ENCODE data around the gene LRRC8C.
"Not testable (repeated sequence)": the region's sequence is repeated elsewhere in the genome, so short reads cannot be mapped to it uniquely, and the experiment has no call there.

The LRRC8C gene

GRCh38 chr1:89672489-89673183 is 39.7 kb downstream of the LRRC8C start:
- no peak for DNase-seq

- DNase-seq, result no peak
Measured at GRCh38 chr1:89673251-89673650, 40.3 kb downstream of the LRRC8C start.

GRCh38 chr1:89675677-89676076 is 42.8 kb downstream of the LRRC8C start:
- no peak for DNase-seq

GRCh38 chr1:89681045-89681729 is 48.3 kb downstream of the LRRC8C start:
- DNase-seq, result peak in 1 of 4 experiments; percentile 31

- DNase-seq, result no peak
Measured at GRCh38 chr1:89682611-89683010, 49.7 kb downstream of the LRRC8C start.

- DNase-seq, result no peak
Measured at GRCh38 chr1:89685461-89685860, 52.5 kb downstream of the LRRC8C start.

GRCh38 chr1:89686520-89686919 is 53.6 kb downstream of the LRRC8C start:
- no peak for DNase-seq

- DNase-seq, result no peak
Measured at GRCh38 chr1:89687254-89687653, 54.3 kb downstream of the LRRC8C start.

- DNase-seq, result no peak
Measured at GRCh38 chr1:89688607-89689006, 55.7 kb downstream of the LRRC8C start.

- DNase-seq, result no peak
Measured at GRCh38 chr1:89689234-89689633, 56.3 kb downstream of the LRRC8C start.

- no peak for DNase-seq
Measured at GRCh38 chr1:89690595-89690994, 57.7 kb downstream of the LRRC8C start.

- DNase-seq, result peak; percentile 26 to 75 (median 60)
Measured at GRCh38 chr1:89692601-89693521, 59.9 kb downstream of the LRRC8C start.

- DNase-seq, result no peak
Measured at GRCh38 chr1:89695847-89696246, 62.9 kb downstream of the LRRC8C start.

GRCh38 chr1:89697383-89697782 is 64.5 kb downstream of the LRRC8C start:
- no peak for DNase-seq

- no peak for DNase-seq
Measured at GRCh38 chr1:89698020-89698560, 65.2 kb downstream of the LRRC8C start.

GRCh38 chr1:89698624-89699023 is 65.7 kb downstream of the LRRC8C start:
- no peak for DNase-seq

- peak in 2 of 4 experiments; percentile 27 to 28 for DNase-seq
Measured at GRCh38 chr1:89699451-89699986, 66.6 kb downstream of the LRRC8C start.

GRCh38 chr1:89701746-89702241 is 68.9 kb downstream of the LRRC8C start:
- DNase-seq, result no peak

GRCh38 chr1:89702520-89703045 is 69.7 kb downstream of the LRRC8C start:
- DNase-seq, result no peak

- no peak for DNase-seq
Measured at GRCh38 chr1:89703469-89703868, 70.5 kb downstream of the LRRC8C start.

- no peak for DNase-seq
Measured at GRCh38 chr1:89704014-89704413, 71.1 kb downstream of the LRRC8C start.

- DNase-seq, result not testable (repeated sequence)
Measured at GRCh38 chr1:89704885-89705284, 72.0 kb downstream of the LRRC8C start.
